Stimulated activated CD8-positive, alpha-beta memory T cell treated with anti-CD3 and anti-CD28 coated beads, Interleukin-12 subunit alpha, Interleukin-12 subunit beta, amount 100 ng/mL, for 4 hours (primary cell): Measurements from ENCODE around the gene MLH3.

Source experiments
- DNase-seq: peaks from one replicate; pipeline ENCODE4 v3.0.0-alpha.2; 2020; ENCODE audit warnings: low read depth

The MLH3 gene

GRCh38 chr14:74964787-74965485 is 86.3 kb downstream of the MLH3 start:
- no peak for DNase-seq
